Measurements from ENCODE around the gene CDC42BPG.

The CDC42BPG gene

DNA sequence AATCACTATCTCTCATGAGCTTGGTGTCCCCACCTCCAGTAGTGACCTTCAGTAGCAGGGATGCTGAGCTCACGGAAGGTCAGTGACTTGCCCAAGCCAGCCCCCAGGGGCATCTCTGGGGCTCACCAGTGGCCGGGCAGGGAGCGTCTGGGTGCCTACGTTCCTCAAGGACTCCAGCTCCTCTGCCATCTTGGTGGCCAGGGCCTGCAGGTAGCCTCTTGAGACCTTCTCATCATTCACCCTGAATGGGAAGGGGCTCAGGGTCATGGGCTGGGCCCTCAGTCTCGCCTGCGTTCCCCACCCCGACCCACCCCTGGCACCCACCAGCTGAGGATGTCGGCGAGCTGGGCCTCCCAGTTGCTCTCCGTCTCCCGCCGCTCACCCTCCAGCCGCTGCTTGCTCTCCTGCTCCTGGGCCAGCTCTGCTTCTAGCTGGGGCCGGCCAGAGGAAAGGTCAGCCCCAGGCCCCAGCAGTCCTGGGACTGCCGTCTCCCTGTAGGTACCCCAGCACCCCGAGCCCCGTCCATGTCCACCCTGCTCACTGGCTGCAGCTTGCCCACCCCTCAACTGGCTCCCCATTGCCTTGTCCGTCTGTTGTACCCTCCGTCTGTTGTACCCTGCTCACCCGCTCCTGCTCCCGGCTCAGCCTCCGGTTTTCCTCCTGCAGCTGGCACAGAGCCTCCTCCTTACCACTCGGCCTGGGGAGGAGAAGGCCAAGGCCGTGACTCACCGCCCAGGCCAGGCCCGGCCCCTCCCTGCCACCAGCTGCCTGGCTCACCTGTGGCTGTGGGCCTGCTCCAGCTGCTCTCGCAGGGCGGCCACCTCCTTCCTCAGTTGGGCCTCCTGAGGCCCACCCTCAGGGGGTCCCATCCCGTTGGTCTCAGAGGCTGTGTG lies 9.5 kb downstream of the CDC42BPG start:
- H3K27me3 ChIP-seq (replicated peaks; ENCODE audit: control insufficient read depth, insufficient read depth, low read length, poor library complexity, severe bottlenecking), result no peaks in the 10 kb centered on the region
- no peak overlapping the region for H3K27ac ChIP-seq (ENCODE audit: insufficient read depth, low read length, poor library complexity, severe bottlenecking)
- no peaks in the 10 kb centered on the region for H3K9me3 ChIP-seq (ENCODE audit: control insufficient read depth, low read length)
- peaks cover 12% of the 10 kb centered on the region for H3K36me3 ChIP-seq (ENCODE audit: control insufficient read depth, insufficient read depth, low read length)
- H3K4me3 ChIP-seq (ENCODE audit: insufficient read depth, low read depth, low read length, poor library complexity, severe bottlenecking), result no peak overlapping the region
- no peaks in the 10 kb centered on the region for H3K4me1 ChIP-seq (ENCODE audit: control insufficient read depth, insufficient read depth, low read length, poor library complexity, severe bottlenecking)
- no peak for DNase-seq

DNA sequence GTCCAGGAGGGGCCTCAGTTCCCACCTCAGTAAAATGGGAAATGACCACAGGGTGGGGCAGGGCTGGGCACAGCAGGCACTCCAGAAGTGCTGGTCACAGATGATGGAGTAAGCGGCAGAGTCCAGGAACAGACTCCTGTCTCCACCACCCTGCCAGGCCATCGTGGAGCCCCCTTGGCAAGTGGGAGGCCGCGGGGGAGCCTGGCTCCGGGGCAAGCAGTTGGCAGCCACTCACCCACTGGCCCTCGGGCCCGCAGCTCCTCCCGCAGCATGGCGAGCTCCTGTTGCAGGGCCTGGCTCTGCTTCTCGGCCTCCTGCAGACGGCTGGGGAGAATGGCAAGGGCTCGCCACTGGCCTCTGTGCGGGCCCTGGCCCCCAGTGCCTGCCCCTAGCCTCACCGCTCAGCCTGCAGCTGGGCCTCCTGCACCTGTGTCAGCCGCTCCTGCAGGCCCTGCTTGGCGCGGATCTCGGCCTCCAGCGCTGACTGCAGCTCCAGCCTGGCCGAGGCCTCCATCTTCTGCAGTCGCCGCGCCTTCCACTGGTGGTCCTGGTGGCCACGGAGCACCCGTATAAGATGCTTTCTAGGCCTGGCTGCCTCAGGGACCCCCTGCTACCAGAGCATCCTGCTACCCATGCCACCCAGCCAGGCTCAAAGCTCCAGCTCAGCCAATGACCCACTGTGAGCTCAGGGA lies 10.3 kb downstream of the CDC42BPG start:
- Histone ChIP-seq H3K36me3 (ENCODE audit: control insufficient read depth, insufficient read depth, low read length) (peaks cover 12% of the 10 kb centered on the region), H3K4me3 (ENCODE audit: insufficient read depth, low read depth, low read length, poor library complexity, severe bottlenecking) (no peak overlapping the region), H3K27ac (ENCODE audit: insufficient read depth, low read length, poor library complexity, severe bottlenecking) (no peak overlapping the region), H3K4me1 (ENCODE audit: control insufficient read depth, insufficient read depth, low read length, poor library complexity, severe bottlenecking) (no peaks in the 10 kb centered on the region), H3K9me3 (ENCODE audit: control insufficient read depth, low read length) (no peaks in the 10 kb centered on the region), H3K27me3 (replicated peaks; ENCODE audit: control insufficient read depth, insufficient read depth, low read length, poor library complexity, severe bottlenecking) (no peaks in the 10 kb centered on the region)
- no peak for DNase-seq

DNA sequence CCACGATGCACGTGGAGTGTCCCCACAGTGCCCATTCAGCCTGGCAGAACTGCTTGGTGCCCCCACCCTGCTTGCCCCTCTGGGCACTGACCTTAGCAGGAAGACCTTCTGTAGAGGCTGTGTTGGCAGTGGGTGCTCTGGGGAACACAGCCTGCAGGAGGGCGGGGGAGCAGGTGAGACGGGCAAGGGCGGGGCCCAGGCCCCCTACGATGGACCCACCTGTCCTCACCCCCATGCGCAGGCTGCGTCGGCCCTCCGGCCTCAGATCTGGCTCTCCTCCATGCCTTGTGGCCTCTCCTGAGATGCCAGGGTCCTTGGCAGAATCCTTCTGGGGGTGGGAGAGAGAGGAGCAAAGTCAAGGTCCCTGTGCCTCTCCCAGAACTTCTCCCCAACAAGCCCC lies 10.9 kb downstream of the CDC42BPG start:
- Histone ChIP-seq H3K4me1 (ENCODE audit: control insufficient read depth, insufficient read depth, low read length, poor library complexity, severe bottlenecking) (no peaks in the 10 kb centered on the region), H3K27ac (ENCODE audit: insufficient read depth, low read length, poor library complexity, severe bottlenecking) (no peak overlapping the region), H3K36me3 (ENCODE audit: control insufficient read depth, insufficient read depth, low read length) (peaks cover 6% of the 10 kb centered on the region), H3K9me3 (ENCODE audit: control insufficient read depth, low read length) (no peaks in the 10 kb centered on the region), H3K4me3 (ENCODE audit: insufficient read depth, low read depth, low read length, poor library complexity, severe bottlenecking) (no peak overlapping the region), H3K27me3 (replicated peaks; ENCODE audit: control insufficient read depth, insufficient read depth, low read length, poor library complexity, severe bottlenecking) (no peaks in the 10 kb centered on the region)
- no peak for DNase-seq

DNA sequence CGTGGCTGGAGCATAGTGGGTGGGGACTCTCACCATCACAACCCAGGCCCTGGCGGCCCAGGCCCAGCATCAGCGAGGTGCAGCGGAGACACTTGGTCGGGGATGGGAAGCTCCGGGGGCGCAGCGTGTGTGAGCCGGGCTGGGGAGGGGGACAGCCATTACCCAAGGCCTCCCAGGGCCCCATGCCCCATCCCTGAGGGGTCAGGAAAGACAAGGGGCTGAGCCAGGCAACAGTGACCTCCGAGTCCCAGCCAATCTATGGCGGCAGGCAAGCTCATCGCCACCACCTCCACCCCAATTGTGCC lies 11.3 kb downstream of the CDC42BPG start:
- Histone ChIP-seq H3K4me1 (ENCODE audit: control insufficient read depth, insufficient read depth, low read length, poor library complexity, severe bottlenecking) (no peaks in the 10 kb centered on the region), H3K36me3 (ENCODE audit: control insufficient read depth, insufficient read depth, low read length) (peaks cover 6% of the 10 kb centered on the region), H3K27ac (ENCODE audit: insufficient read depth, low read length, poor library complexity, severe bottlenecking) (no peak overlapping the region), H3K9me3 (ENCODE audit: control insufficient read depth, low read length) (no peaks in the 10 kb centered on the region), H3K4me3 (ENCODE audit: insufficient read depth, low read depth, low read length, poor library complexity, severe bottlenecking) (no peak overlapping the region), H3K27me3 (replicated peaks; ENCODE audit: control insufficient read depth, insufficient read depth, low read length, poor library complexity, severe bottlenecking) (no peaks in the 10 kb centered on the region)
- DNase-seq, result no peak

DNA sequence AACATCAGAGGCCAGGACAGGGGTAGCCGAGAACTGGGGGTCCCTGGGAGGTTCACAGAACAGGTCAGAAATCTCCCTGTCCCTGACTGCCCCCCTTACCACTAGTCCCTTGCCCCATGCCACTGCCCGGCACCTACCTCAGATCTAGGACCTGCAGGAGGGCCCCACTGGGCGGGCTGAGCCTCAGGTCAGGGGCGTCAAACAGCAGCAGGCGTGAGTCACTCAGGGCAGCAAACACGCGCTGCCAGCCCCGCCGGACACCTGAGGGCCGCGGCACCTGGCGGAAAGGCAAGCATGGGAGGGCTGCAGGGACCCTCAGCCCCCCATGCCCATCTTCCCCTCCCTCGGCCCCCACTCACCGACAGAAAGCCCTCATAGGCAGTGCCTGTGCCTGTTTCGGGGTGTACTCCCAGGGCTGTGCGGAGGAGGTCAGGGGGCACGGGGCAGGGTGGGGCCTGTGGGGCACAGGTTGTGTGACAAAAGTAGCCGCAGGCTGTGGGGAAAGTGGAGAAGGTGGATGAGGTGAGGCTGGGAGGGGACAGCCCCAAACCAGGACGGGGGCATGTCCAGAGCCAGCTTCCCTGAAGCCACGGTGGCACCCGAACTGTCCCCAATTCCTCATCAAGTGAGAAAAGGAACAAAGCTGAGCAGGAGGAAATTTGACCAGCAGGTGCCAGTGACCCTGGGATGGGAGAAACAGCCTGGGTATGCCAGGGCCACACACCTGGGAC lies 11.8 kb downstream of the CDC42BPG start:
- Histone ChIP-seq H3K4me1 (ENCODE audit: control insufficient read depth, insufficient read depth, low read length, poor library complexity, severe bottlenecking) (no peaks in the 10 kb centered on the region), H3K36me3 (ENCODE audit: control insufficient read depth, insufficient read depth, low read length) (peaks cover 6% of the 10 kb centered on the region), H3K27ac (ENCODE audit: insufficient read depth, low read length, poor library complexity, severe bottlenecking) (no peak overlapping the region), H3K9me3 (ENCODE audit: control insufficient read depth, low read length) (no peaks in the 10 kb centered on the region), H3K4me3 (ENCODE audit: insufficient read depth, low read depth, low read length, poor library complexity, severe bottlenecking) (no peak overlapping the region), H3K27me3 (replicated peaks; ENCODE audit: control insufficient read depth, insufficient read depth, low read length, poor library complexity, severe bottlenecking) (no peaks in the 10 kb centered on the region)
- DNase-seq, result no peak

DNA sequence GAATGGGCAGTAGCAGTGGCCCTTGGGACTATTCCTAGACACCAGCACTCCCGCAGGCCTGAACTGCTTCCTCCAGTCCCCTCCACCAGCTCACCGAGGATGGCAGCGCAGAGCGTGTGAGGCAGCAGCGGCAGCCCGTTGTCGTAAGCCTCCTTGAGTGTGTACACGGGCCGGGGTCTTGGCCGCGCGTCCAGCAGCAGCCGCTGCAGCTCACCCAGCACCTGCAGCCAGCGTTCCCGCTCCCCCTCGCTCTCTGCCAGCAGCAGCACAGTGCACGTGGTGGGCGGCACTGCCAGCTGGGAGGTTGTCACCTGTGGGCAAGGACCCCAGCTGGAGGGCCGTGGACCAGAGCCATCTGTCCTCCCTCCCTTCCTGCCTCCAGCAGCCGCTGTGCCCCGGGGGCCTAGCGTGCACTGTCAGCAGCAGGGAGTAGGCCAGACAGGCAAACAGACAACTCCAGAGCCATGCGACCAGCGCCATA lies 13.0 kb downstream of the CDC42BPG start:
- peaks cover 6% of the 10 kb centered on the region for H3K36me3 ChIP-seq (ENCODE audit: control insufficient read depth, insufficient read depth, low read length)
- no peaks in the 10 kb centered on the region for H3K9me3 ChIP-seq (ENCODE audit: control insufficient read depth, low read length)
- no peak overlapping the region for H3K27ac ChIP-seq (ENCODE audit: insufficient read depth, low read length, poor library complexity, severe bottlenecking)
- no peak overlapping the region for H3K4me3 ChIP-seq (ENCODE audit: insufficient read depth, low read depth, low read length, poor library complexity, severe bottlenecking)
- no peak for DNase-seq
- H3K4me1 ChIP-seq (ENCODE audit: control insufficient read depth, insufficient read depth, low read length, poor library complexity, severe bottlenecking), result no peaks in the 10 kb centered on the region
- no peaks in the 10 kb centered on the region for H3K27me3 ChIP-seq (replicated peaks; ENCODE audit: control insufficient read depth, insufficient read depth, low read length, poor library complexity, severe bottlenecking)

DNA sequence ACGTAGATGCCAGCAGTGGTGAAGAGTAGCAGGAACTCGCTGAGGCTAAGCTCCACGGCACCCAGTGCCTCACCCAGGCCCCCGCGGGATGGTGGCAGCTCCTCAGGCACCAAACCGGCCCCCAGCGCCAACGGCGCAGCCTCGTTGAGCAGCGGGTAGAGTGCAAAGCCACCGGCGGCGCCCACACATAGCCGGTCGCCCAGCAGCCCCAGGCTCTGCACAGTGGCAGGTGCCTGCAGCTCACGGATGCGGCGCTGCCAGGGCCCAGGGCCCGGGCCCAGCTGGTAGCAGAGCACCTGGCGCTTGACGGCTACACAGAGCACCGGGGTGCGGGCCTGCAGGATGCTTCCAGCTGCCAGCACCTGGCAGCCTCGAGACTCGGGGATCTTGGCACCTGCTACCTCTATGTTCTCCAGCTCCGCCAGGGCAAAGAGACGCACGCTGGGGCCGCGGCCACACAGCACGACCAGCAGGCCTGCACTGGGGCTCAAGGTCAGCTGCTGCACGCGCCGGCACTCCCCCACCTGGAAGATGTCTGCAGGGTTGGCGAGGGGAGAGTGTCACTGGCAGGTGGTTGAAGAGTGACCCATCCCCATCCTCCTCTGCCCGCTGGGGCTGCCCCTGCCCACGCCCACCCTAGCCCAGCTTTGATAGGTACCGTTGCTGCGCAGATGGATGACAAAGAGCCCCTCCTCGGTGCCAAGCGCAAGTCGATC lies 14.8 kb downstream of the CDC42BPG start:
- Histone ChIP-seq H3K4me3 (ENCODE audit: insufficient read depth, low read depth, low read length, poor library complexity, severe bottlenecking) (no peak overlapping the region), H3K4me1 (ENCODE audit: control insufficient read depth, insufficient read depth, low read length, poor library complexity, severe bottlenecking) (no peaks in the 10 kb centered on the region), H3K27ac (ENCODE audit: insufficient read depth, low read length, poor library complexity, severe bottlenecking) (no peak overlapping the region), H3K27me3 (replicated peaks; ENCODE audit: control insufficient read depth, insufficient read depth, low read length, poor library complexity, severe bottlenecking) (no peaks in the 10 kb centered on the region), H3K9me3 (ENCODE audit: control insufficient read depth, low read length) (no peaks in the 10 kb centered on the region), H3K36me3 (ENCODE audit: control insufficient read depth, insufficient read depth, low read length) (peaks cover 6% of the 10 kb centered on the region)
- no peak for DNase-seq

DNA sequence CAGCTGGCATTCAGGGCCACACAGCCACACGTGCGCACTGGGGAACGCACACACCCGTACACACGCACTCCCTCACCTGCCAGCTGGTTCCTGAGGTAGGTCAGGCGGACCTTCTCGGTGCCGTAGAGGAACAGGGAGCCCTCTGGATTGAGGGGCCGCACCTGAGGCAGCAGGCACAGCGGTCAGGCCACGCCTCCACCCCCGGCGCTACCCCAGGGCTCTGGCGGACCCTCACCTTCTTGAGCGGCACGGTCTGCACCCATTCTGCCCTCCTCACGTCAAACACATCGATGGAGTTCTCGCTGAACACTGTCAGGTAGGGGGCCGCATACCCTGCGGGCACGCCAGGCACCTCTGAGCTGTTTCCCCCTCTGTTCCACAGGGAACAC lies 17.0 kb downstream of the CDC42BPG start:
- no peak for DNase-seq
- no peak overlapping the region for H3K27ac ChIP-seq (ENCODE audit: insufficient read depth, low read length, poor library complexity, severe bottlenecking)
- H3K27me3 ChIP-seq (replicated peaks; ENCODE audit: control insufficient read depth, insufficient read depth, low read length, poor library complexity, severe bottlenecking), result no peaks in the 10 kb centered on the region
- no peak overlapping the region for H3K4me3 ChIP-seq (ENCODE audit: insufficient read depth, low read depth, low read length, poor library complexity, severe bottlenecking)
- peaks cover 4% of the 10 kb centered on the region for H3K36me3 ChIP-seq (ENCODE audit: control insufficient read depth, insufficient read depth, low read length)
- H3K9me3 ChIP-seq (ENCODE audit: control insufficient read depth, low read length), result no peaks in the 10 kb centered on the region
- no peaks in the 10 kb centered on the region for H3K4me1 ChIP-seq (ENCODE audit: control insufficient read depth, insufficient read depth, low read length, poor library complexity, severe bottlenecking)

DNA sequence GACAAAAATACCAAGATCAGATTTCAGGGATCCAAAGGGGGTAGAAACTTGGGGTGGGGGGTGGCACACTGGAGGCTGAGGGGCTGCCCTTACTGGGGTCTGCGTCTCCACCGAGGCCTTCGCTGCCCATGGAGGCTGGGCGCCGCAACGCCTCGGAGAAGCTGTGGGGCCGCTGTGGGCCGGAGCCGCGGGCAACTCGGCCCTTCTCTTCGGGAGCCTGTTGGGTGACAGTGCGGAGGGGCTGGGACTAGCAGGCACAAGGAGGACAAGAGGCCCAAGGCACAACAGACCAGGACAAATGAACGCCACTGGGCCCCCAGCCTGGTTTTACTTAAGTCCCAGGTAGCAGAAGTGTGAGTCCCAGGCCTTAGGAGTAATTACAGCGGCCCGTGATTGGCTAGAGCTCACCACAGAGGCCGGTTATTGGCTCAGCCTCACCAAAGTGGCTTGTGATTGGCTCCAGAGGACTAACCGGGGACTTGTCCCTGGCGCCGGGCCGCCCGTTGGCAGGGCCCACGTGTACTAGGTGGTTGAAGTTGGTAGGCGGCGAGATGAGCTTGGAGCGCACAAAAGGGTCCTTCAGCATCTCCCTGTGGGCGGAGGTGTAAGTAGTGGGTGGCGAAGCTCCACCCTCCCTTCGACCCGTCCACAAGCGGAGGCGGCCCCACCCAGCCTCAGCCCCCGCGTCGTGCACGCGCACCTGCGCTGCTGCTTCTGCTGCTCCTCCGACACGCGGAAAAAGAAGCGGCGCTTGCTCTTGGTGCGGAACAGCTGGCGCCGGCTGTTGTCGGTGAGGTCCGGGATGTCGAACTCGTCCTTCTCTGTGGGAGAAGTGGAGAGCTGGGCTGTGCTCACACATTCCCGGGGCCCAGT lies 17.6 kb downstream of the CDC42BPG start:
- Histone ChIP-seq H3K27ac (ENCODE audit: insufficient read depth, low read length, poor library complexity, severe bottlenecking) (no peak overlapping the region), H3K4me3 (ENCODE audit: insufficient read depth, low read depth, low read length, poor library complexity, severe bottlenecking) (no peak overlapping the region), H3K9me3 (ENCODE audit: control insufficient read depth, low read length) (no peaks in the 10 kb centered on the region), H3K36me3 (ENCODE audit: control insufficient read depth, insufficient read depth, low read length) (no peaks in the 10 kb centered on the region), H3K4me1 (ENCODE audit: control insufficient read depth, insufficient read depth, low read length, poor library complexity, severe bottlenecking) (no peaks in the 10 kb centered on the region), H3K27me3 (replicated peaks; ENCODE audit: control insufficient read depth, insufficient read depth, low read length, poor library complexity, severe bottlenecking) (no peaks in the 10 kb centered on the region)
- no peak for DNase-seq

Measured in effector memory CD4-positive, alpha-beta T cell (primary cell).